ENCODE data around the gene CRYAA. TPM values are rescaled to one million over a fixed set of nuclear protein-coding genes. Genes with fewer than 3 reads are reported as not detected.
"Not testable (repeated sequence)": the region's sequence is repeated elsewhere in the genome, so short reads cannot be mapped to it uniquely, and the experiment has no call there.

Gene CRYAA
- polyA plus RNA-seq, 2 donors: not detected

GRCh38 chr21:43161826-43162707, 6.7 kb upstream of the CRYAA start:
- not testable (repeated sequence) for H3K4me1 ChIP-seq (ENCODE audit: control insufficient read depth in 2 of 2, insufficient read depth in 2 of 2, low read length in 1 of 2); H3K27ac ChIP-seq (ENCODE audit: low read depth in 2 of 2, low read length in 1 of 2); H3K36me3 ChIP-seq (ENCODE audit: control insufficient read depth in 2 of 2, insufficient read depth in 2 of 2, low read length in 1 of 2); H3K9me3 ChIP-seq (ENCODE audit: control insufficient read depth in 2 of 2, insufficient read depth in 1 of 2, low read depth in 1 of 2, low read length in 1 of 2); H3K27me3 ChIP-seq (ENCODE audit: control insufficient read depth in 1 of 2, insufficient read depth in 2 of 2, low read length in 2 of 2); H3K4me3 ChIP-seq (ENCODE audit: low read depth in 1 of 2, low read length in 2 of 2)
- WGBS, 2 donors: no CpG with 5 or more reads among the region's 24 CpGs

- not testable (repeated sequence) for H3K27ac ChIP-seq (ENCODE audit: low read depth in 2 of 2, low read length in 1 of 2); H3K9me3 ChIP-seq (ENCODE audit: control insufficient read depth in 2 of 2, insufficient read depth in 1 of 2, low read depth in 1 of 2, low read length in 1 of 2); H3K27me3 ChIP-seq (ENCODE audit: control insufficient read depth in 1 of 2, insufficient read depth in 2 of 2, low read length in 2 of 2); H3K4me1 ChIP-seq (ENCODE audit: control insufficient read depth in 2 of 2, insufficient read depth in 2 of 2, low read length in 1 of 2); H3K36me3 ChIP-seq (ENCODE audit: control insufficient read depth in 2 of 2, insufficient read depth in 2 of 2, low read length in 1 of 2); H3K4me3 ChIP-seq (ENCODE audit: low read depth in 1 of 2, low read length in 2 of 2)
- no CpG with 5 or more reads among the region's 9 CpGs for WGBS, 2 donors
These were observed 6.1 kb upstream of the CRYAA start for GRCh38 chr21:43162708-43163205.

GRCh38 chr21:43164823-43165222, 4.0 kb upstream of the CRYAA start:
- WGBS, 2 donors: no CpG with 5 or more reads among the region's 3 CpGs
- H3K4me1 ChIP-seq (ENCODE audit: control insufficient read depth in 2 of 2, insufficient read depth in 2 of 2, low read length in 1 of 2); H3K9me3 ChIP-seq (ENCODE audit: control insufficient read depth in 2 of 2, insufficient read depth in 1 of 2, low read depth in 1 of 2, low read length in 1 of 2); H3K27me3 ChIP-seq (ENCODE audit: control insufficient read depth in 1 of 2, insufficient read depth in 2 of 2, low read length in 2 of 2); H3K36me3 ChIP-seq (ENCODE audit: control insufficient read depth in 2 of 2, insufficient read depth in 2 of 2, low read length in 1 of 2); H3K27ac ChIP-seq (ENCODE audit: low read depth in 2 of 2, low read length in 1 of 2); H3K4me3 ChIP-seq (ENCODE audit: low read depth in 1 of 2, low read length in 2 of 2): not testable (repeated sequence)

GRCh38 chr21:43165734-43166133, 3.1 kb upstream of the CRYAA start:
- not testable (repeated sequence) for H3K27ac ChIP-seq (ENCODE audit: low read depth in 2 of 2, low read length in 1 of 2); H3K36me3 ChIP-seq (ENCODE audit: control insufficient read depth in 2 of 2, insufficient read depth in 2 of 2, low read length in 1 of 2); H3K4me3 ChIP-seq (ENCODE audit: low read depth in 1 of 2, low read length in 2 of 2); H3K4me1 ChIP-seq (ENCODE audit: control insufficient read depth in 2 of 2, insufficient read depth in 2 of 2, low read length in 1 of 2); H3K9me3 ChIP-seq (ENCODE audit: control insufficient read depth in 2 of 2, insufficient read depth in 1 of 2, low read depth in 1 of 2, low read length in 1 of 2); H3K27me3 ChIP-seq (ENCODE audit: control insufficient read depth in 1 of 2, insufficient read depth in 2 of 2, low read length in 2 of 2)
- 94% methylated on average over 5 of the region's 15 CpGs; no CpG with 5 or more reads in 1 of the 2 donors for WGBS, 2 donors

- not testable (repeated sequence) for H3K27ac ChIP-seq (ENCODE audit: low read depth in 2 of 2, low read length in 1 of 2); H3K27me3 ChIP-seq (ENCODE audit: control insufficient read depth in 1 of 2, insufficient read depth in 2 of 2, low read length in 2 of 2); H3K36me3 ChIP-seq (ENCODE audit: control insufficient read depth in 2 of 2, insufficient read depth in 2 of 2, low read length in 1 of 2); H3K9me3 ChIP-seq (ENCODE audit: control insufficient read depth in 2 of 2, insufficient read depth in 1 of 2, low read depth in 1 of 2, low read length in 1 of 2); H3K4me1 ChIP-seq (ENCODE audit: control insufficient read depth in 2 of 2, insufficient read depth in 2 of 2, low read length in 1 of 2); H3K4me3 ChIP-seq (ENCODE audit: low read depth in 1 of 2, low read length in 2 of 2)
- WGBS, 2 donors: 77% methylated on average over 6 of the region's 23 CpGs; no CpG with 5 or more reads in 1 of the 2 donors
These were observed 550 bp downstream of the CRYAA start for GRCh38 chr21:43169230-43169886.

GRCh38 chr21:43169891-43170290, 1.1 kb downstream of the CRYAA start:
- H3K9me3 ChIP-seq (ENCODE audit: control insufficient read depth in 2 of 2, insufficient read depth in 1 of 2, low read depth in 1 of 2, low read length in 1 of 2); H3K27me3 ChIP-seq (ENCODE audit: control insufficient read depth in 1 of 2, insufficient read depth in 2 of 2, low read length in 2 of 2); H3K36me3 ChIP-seq (ENCODE audit: control insufficient read depth in 2 of 2, insufficient read depth in 2 of 2, low read length in 1 of 2); H3K27ac ChIP-seq (ENCODE audit: low read depth in 2 of 2, low read length in 1 of 2); H3K4me1 ChIP-seq (ENCODE audit: control insufficient read depth in 2 of 2, insufficient read depth in 2 of 2, low read length in 1 of 2); H3K4me3 ChIP-seq (ENCODE audit: low read depth in 1 of 2, low read length in 2 of 2): not testable (repeated sequence)
- WGBS, 2 donors: 38% methylated on average over 1 of the region's 10 CpGs; no CpG with 5 or more reads in 1 of the 2 donors

GRCh38 chr21:43172812-43173211, 4.0 kb downstream of the CRYAA start:
- H3K27ac ChIP-seq (ENCODE audit: low read depth in 2 of 2, low read length in 1 of 2); H3K4me1 ChIP-seq (ENCODE audit: control insufficient read depth in 2 of 2, insufficient read depth in 2 of 2, low read length in 1 of 2); H3K27me3 ChIP-seq (ENCODE audit: control insufficient read depth in 1 of 2, insufficient read depth in 2 of 2, low read length in 2 of 2); H3K36me3 ChIP-seq (ENCODE audit: control insufficient read depth in 2 of 2, insufficient read depth in 2 of 2, low read length in 1 of 2); H3K4me3 ChIP-seq (ENCODE audit: low read depth in 1 of 2, low read length in 2 of 2); H3K9me3 ChIP-seq (ENCODE audit: control insufficient read depth in 2 of 2, insufficient read depth in 1 of 2, low read depth in 1 of 2, low read length in 1 of 2): not testable (repeated sequence)
- 38% methylated on average over 4 of the region's 29 CpGs; no CpG with 5 or more reads in 1 of the 2 donors for WGBS, 2 donors

GRCh38 chr21:43173438-43173837, 4.6 kb downstream of the CRYAA start:
- not testable (repeated sequence) for H3K4me3 ChIP-seq (ENCODE audit: low read depth in 1 of 2, low read length in 2 of 2); H3K9me3 ChIP-seq (ENCODE audit: control insufficient read depth in 2 of 2, insufficient read depth in 1 of 2, low read depth in 1 of 2, low read length in 1 of 2); H3K4me1 ChIP-seq (ENCODE audit: control insufficient read depth in 2 of 2, insufficient read depth in 2 of 2, low read length in 1 of 2); H3K36me3 ChIP-seq (ENCODE audit: control insufficient read depth in 2 of 2, insufficient read depth in 2 of 2, low read length in 1 of 2); H3K27ac ChIP-seq (ENCODE audit: low read depth in 2 of 2, low read length in 1 of 2); H3K27me3 ChIP-seq (ENCODE audit: control insufficient read depth in 1 of 2, insufficient read depth in 2 of 2, low read length in 2 of 2)
- 9 to 28% methylated on average over 5 to 9 of the region's 18 CpGs for WGBS, 2 donors

GRCh38 chr21:43173930-43174329, 5.1 kb downstream of the CRYAA start:
- H3K27ac ChIP-seq (ENCODE audit: low read depth in 2 of 2, low read length in 1 of 2); H3K27me3 ChIP-seq (ENCODE audit: control insufficient read depth in 1 of 2, insufficient read depth in 2 of 2, low read length in 2 of 2); H3K4me3 ChIP-seq (ENCODE audit: low read depth in 1 of 2, low read length in 2 of 2); H3K9me3 ChIP-seq (ENCODE audit: control insufficient read depth in 2 of 2, insufficient read depth in 1 of 2, low read depth in 1 of 2, low read length in 1 of 2); H3K4me1 ChIP-seq (ENCODE audit: control insufficient read depth in 2 of 2, insufficient read depth in 2 of 2, low read length in 1 of 2); H3K36me3 ChIP-seq (ENCODE audit: control insufficient read depth in 2 of 2, insufficient read depth in 2 of 2, low read length in 1 of 2): not testable (repeated sequence)
- 73 to 74% methylated on average over 8 of the region's 12 CpGs for WGBS, 2 donors

- H3K4me3 ChIP-seq (ENCODE audit: low read depth in 1 of 2, low read length in 2 of 2); H3K4me1 ChIP-seq (ENCODE audit: control insufficient read depth in 2 of 2, insufficient read depth in 2 of 2, low read length in 1 of 2); H3K9me3 ChIP-seq (ENCODE audit: control insufficient read depth in 2 of 2, insufficient read depth in 1 of 2, low read depth in 1 of 2, low read length in 1 of 2); H3K27me3 ChIP-seq (ENCODE audit: control insufficient read depth in 1 of 2, insufficient read depth in 2 of 2, low read length in 2 of 2); H3K36me3 ChIP-seq (ENCODE audit: control insufficient read depth in 2 of 2, insufficient read depth in 2 of 2, low read length in 1 of 2); H3K27ac ChIP-seq (ENCODE audit: low read depth in 2 of 2, low read length in 1 of 2): not testable (repeated sequence)
- WGBS, 2 donors: no CpG with 5 or more reads among the region's 4 CpGs
These were observed 6.2 kb downstream of the CRYAA start for GRCh38 chr21:43174998-43175397.

All from esophagus (tissue), 2 donors.